Adrenal gland (tissue), 12 donors: ENCODE results near the gene DNAJC22. TPM values are rescaled to one million over a fixed set of nuclear protein-coding genes. Genes with fewer than 3 reads are reported as not detected.
A peak's percentile ranks its signal among the peaks of the same experiment; 100 is the strongest.

ENCODE experiments used
- DNase-seq, 7 donors: peaks; one replicate each; pipeline ENCODE4 v3.0.0-alpha.2; 2019 to 2020
- H3K27ac ChIP-seq, 5 donors: fragments of 200-600 bp; sonication (generic) in 4 of 5; 1 replicate in 3 of 5; 2 replicates in 2 of 5; pipeline versions ENCODE4 v1.5.1 to v1.8.0; 2016 to 2020; ENCODE audit warnings: mild to moderate bottlenecking in 1 of 5
- H3K27me3 ChIP-seq: fragments of 200-600 bp; 2 replicates; pipeline ENCODE4 v1.8.0; 2021
- H3K36me3 ChIP-seq, 2 donors: fragments of 200-600 bp; replicated peaks in 1 of 2; 1 replicate in 1 of 2; 2 replicates in 1 of 2; pipeline versions ENCODE4 v1.5.1 to v1.8.0; 2018 to 2022
- H3K4me1 ChIP-seq, 2 donors: fragments of 200-600 bp; replicated peaks in 1 of 2; 1 replicate in 1 of 2; 2 replicates in 1 of 2; pipeline versions ENCODE4 v1.5.1 to v1.8.0; 2018 to 2021
- H3K4me3 ChIP-seq, 4 donors: fragments of 200-600 bp; sonication (generic) in 3 of 4; one replicate each; pipeline ENCODE4 v1.5.1; 2016 to 2018
- H3K9me3 ChIP-seq, 3 donors: fragments of 200-600 bp; sonication (generic) in 1 of 3; replicated peaks in 1 of 3; 1 replicate in 2 of 3; 2 replicates in 1 of 3; pipeline versions ENCODE4 v1.5.1 to v1.8.0; 2016 to 2021
- CTCF ChIP-seq, 6 experiments: fragments of 450-650 bp in 4 of 6; fragments of 200-600 bp in 2 of 6; sonication (generic) in 1 of 6; IDR thresholded peaks; 1 replicate in 5 of 6; 2 replicates in 1 of 6; pipeline versions ENCODE4 v1.5.1 to v1.8.0; 2016 to 2021; ENCODE audit warnings: antibody characterized with exemption in 6 of 6, mild to moderate bottlenecking in 2 of 6, moderate library complexity in 1 of 6
- POLR2A ChIP-seq, 2 donors: fragments of 450-650 bp; IDR thresholded peaks; one replicate each; pipeline ENCODE4 v1.6.1; 2017; ENCODE audit warnings: antibody characterized with exemption in 2 of 2, mild to moderate bottlenecking in 2 of 2, moderate library complexity in 1 of 2
- WGBS, 4 donors: extraction: QIAGEN DNeasy Blood & Tissue Kit in 2 of 4; methylation state at CpG; one replicate each; pipeline versions ENCODE4 v1.1.5 to v1.1.7; 2013 to 2017; 5-methylcytosine and 5-hydroxymethylcytosine counted together
- intact Hi-C, 2 donors: fragments of 100-400 bp; cut with DNase I; formaldehyde crosslinking; loops; one replicate each; pipeline versions ENCODE4 v1.14.1 to v1.15.0; 2022 to 2023
- polyA plus RNA-seq, 3 donors: library from polyadenylated mRNA; stranded (reverse); fragments of 200-250 nt in 2 of 3; fragments of 350-450 nt in 1 of 3; fragmentation: Illumina TruSeq in 1 of 3; extraction: RNeasy Lipid Tissue Mini Kit (QIAGEN cat#74804) in 1 of 3; gene quantifications; one replicate each; pipeline ENCODE4 v1.2.3, GENCODE V29; 2013 to 2014
- total RNA-seq, 9 donors: library from RNA; depleted of rRNA in 4 of 9; stranded (reverse); fragments of >200 nt in 4 of 9; fragments of 120-200 nt in 1 of 9; fragmentation: NEBNext Ultra II Directional in 1 of 9; extraction: Animal tissue kit (Norgen Biotek cat#: 25700) in 1 of 9; gene quantifications; one replicate each; pipeline versions ENCODE4 v1.1.0 to v1.2.4, GENCODE V29; 2013 to 2023
- donor health status: healthy with polysubstance abuse.
- donor health status: Bipolar disorder and iron deficiency.
- donor health status: DM: yes; HTN: yes; CAD: no.
- donor health status: DM: no; HTN: no; CAD: no.
- donor health status: DM: no; HTN: no; CAD: no.
- donor health status: DM: yes; HTN: yes; CAD: no.

DNAJC22 gene
- total and polyA plus RNA-seq, 12 donors, result 0.40 to 2.9 (median 0.65) TPM

GRCh38 chr12:49352351-49352750, 5.7 kb downstream of the DNAJC22 start:
- intact Hi-C loops, result no loop called here
- H3K4me1 ChIP-seq, result peaks cover 6 to 8% of the 10 kb centered on the region in 2 donors
- no peak for DNase-seq
- no peak overlapping the region for H3K27ac ChIP-seq
- H3K9me3 ChIP-seq, result no peaks in the 10 kb centered on the region
- peaks cover 14% of the 10 kb centered on the region for H3K27me3 ChIP-seq
- H3K4me3 ChIP-seq, result no peak overlapping the region
- no peaks in the 10 kb centered on the region for H3K36me3 ChIP-seq
- WGBS, 4 donors, result 58 to 83% (median 73%) methylated on average over 2 of the region's 2 CpGs
- TF ChIP-seq POLR2A (IDR thresholded peaks at IDR 0.05) (no peak), CTCF (IDR thresholded peaks at IDR 0.05) (no peak)

GRCh38 chr12:49355913-49356312, 9.2 kb downstream of the DNAJC22 start:
- H3K27ac ChIP-seq, result no peak overlapping the region
- H3K27me3 ChIP-seq, result no peaks in the 10 kb centered on the region
- no peak for DNase-seq
- no peaks in the 10 kb centered on the region for H3K36me3 ChIP-seq
- H3K4me3 ChIP-seq, result no peak overlapping the region
- WGBS, 4 donors, result 85 to 97% (median 87%) methylated on average over 10 of the region's 10 CpGs
- H3K9me3 ChIP-seq, result no peaks in the 10 kb centered on the region
- no peak for TF ChIP-seq CTCF (IDR thresholded peaks at IDR 0.05)
- no peak for TF ChIP-seq POLR2A (IDR thresholded peaks at IDR 0.05)
- H3K4me1 ChIP-seq, result no peaks in the 10 kb centered on the region
- intact Hi-C loops, result no loop called here

- H3K27ac ChIP-seq, result no peak overlapping the region
- DNase-seq, result no peak
- intact Hi-C loops, result no loop called here
- TF ChIP-seq CTCF (IDR thresholded peaks at IDR 0.05) (peak; percentile 38 to 61 (median 48)), POLR2A (IDR thresholded peaks at IDR 0.05) (no peak)
- no peaks in the 10 kb centered on the region for H3K4me1 ChIP-seq
- H3K4me3 ChIP-seq, result no peak overlapping the region
- no peaks in the 10 kb centered on the region for H3K9me3 ChIP-seq
- 3 to 9% (median 6%) methylated on average over 3 of the region's 3 CpGs for WGBS, 4 donors
- no peaks in the 10 kb centered on the region for H3K27me3 ChIP-seq
- H3K36me3 ChIP-seq, result no peaks in the 10 kb centered on the region
Observed at GRCh38 chr12:49357103-49357678, 10.5 kb downstream of the DNAJC22 start.

- H3K27ac ChIP-seq, result no peak overlapping the region
- no peaks in the 10 kb centered on the region for H3K9me3 ChIP-seq
- H3K4me1 ChIP-seq, result no peaks in the 10 kb centered on the region
- H3K27me3 ChIP-seq, result no peaks in the 10 kb centered on the region
- H3K36me3 ChIP-seq, result no peaks in the 10 kb centered on the region
- H3K4me3 ChIP-seq, result no peak overlapping the region
- 13 to 18% (median 15%) methylated on average over 7 of the region's 7 CpGs for WGBS, 4 donors
- intact Hi-C loops, result no loop called here
- DNase-seq, result peak in 4 of 7 donors; percentile 40 to 81 (median 72)
- TF ChIP-seq POLR2A (IDR thresholded peaks at IDR 0.05) (no peak), CTCF (IDR thresholded peaks at IDR 0.05) (peak; percentile 55 to 89 (median 83))
Observed at GRCh38 chr12:49358483-49359141, 11.9 kb downstream of the DNAJC22 start.
